ENCODE results near the gene FBXL19.

The FBXL19 gene

DNA sequence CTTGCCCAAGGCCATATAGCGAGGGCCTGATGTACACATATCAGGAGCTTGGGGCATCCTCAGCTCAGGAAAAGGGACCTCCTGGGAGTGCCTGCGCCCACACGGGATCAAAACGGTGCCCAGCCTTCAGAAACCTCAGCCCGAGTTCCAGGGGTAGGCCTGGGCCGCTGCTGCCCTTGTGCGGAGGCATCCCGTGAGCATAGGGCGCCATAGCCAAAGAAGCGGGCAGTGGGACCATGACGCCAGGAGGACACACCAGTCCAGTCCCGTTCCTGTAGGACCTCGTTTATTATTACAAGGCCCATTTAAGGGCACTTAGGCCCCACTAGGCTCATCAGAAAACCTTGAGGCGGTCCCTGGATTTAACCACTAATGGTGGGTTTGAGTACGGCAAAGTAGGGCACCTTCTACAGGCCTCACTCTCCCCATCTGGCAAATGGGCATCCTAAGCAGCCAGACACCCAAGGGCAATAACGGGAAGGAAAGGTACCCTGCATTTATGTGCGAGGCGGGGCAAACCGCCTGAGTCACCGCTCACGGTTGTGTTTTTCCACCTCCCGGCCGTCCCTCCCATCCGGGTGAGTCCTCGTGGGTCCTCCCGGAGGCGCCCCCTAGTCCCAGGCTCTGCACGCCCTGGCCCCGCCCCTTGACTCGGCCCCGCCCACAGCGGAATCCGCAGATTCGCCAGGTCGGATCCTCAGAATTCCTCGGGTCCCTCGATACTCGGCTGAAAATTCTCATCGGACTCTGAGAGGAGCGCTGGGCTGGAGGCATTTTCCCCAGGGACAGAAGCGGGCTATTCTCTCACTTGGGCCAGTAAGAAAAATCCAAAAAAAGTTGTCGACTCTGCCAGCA is 33.5 kb downstream of the FBXL19 start:
- Histone ChIP-seq H3K36me3 (ENCODE audit: control insufficient read depth, insufficient read depth, low read length) (no peaks in the 10 kb centered on the region), H3K27ac (peak overlapping the region; percentile 95), H3K79me2 (no peaks in the 10 kb centered on the region), H3K4me3 (ENCODE audit: low read depth, low read length) (peak overlapping the region; percentile 81), H3K9me3 (ENCODE audit: control insufficient read depth, low read length) (no peaks in the 10 kb centered on the region), H3K9ac (peak overlapping the region; percentile 49), H3K4me1 (no peaks in the 10 kb centered on the region), H3K27me3 (ENCODE audit: control insufficient read depth, insufficient read depth, low read length) (no peaks in the 10 kb centered on the region), H2AFZ (peak overlapping the region; percentile 90), H3K4me2 (ENCODE audit: low read length) (peak overlapping the region; percentile 98)
- TF ChIP-seq CTCF (IDR thresholded peaks at IDR 0.05) = peak; percentile 38

- no peak for TF ChIP-seq CTCF (IDR thresholded peaks at IDR 0.05)
- Histone ChIP-seq H3K9ac (peak within 1 kb of the TSS; percentile 49), H2AFZ (peak within 1 kb of the TSS; percentile 90), H3K4me3 (ENCODE audit: low read depth, low read length) (peak within 1 kb of the TSS; percentile 81), H3K36me3 (ENCODE audit: control insufficient read depth, insufficient read depth, low read length) (no peaks in the 10 kb centered on the region), H3K79me2 (no peaks in the 10 kb centered on the region), H3K27ac (peak within 1 kb of the TSS; percentile 95), H3K4me1 (no peaks in the 10 kb centered on the region), H3K27me3 (ENCODE audit: control insufficient read depth, insufficient read depth, low read length) (no peaks in the 10 kb centered on the region), H3K9me3 (ENCODE audit: control insufficient read depth, low read length) (no peaks in the 10 kb centered on the region), H3K4me2 (ENCODE audit: low read length) (peak within 1 kb of the TSS; percentile 98)
These were observed 34.2 kb downstream of the FBXL19 start, which contains the start of gene SETD1A for GRCh38 chr16:30957456-30958174. Gene SETD1A, plus strand, starts transcription at chr16:30957754. Its CDS starts 978 bp downstream, at chr16:30958732.

GRCh38 chr16:30958175-30959079 is 35.1 kb downstream of the FBXL19 start:
- H3K36me3 ChIP-seq (ENCODE audit: control insufficient read depth, insufficient read depth, low read length) = no peaks in the 10 kb centered on the region
- no peak overlapping the region for H2AFZ ChIP-seq
- no peaks in the 10 kb centered on the region for H3K9me3 ChIP-seq (ENCODE audit: control insufficient read depth, low read length)
- no peaks in the 10 kb centered on the region for H3K4me1 ChIP-seq
- no peaks in the 10 kb centered on the region for H3K79me2 ChIP-seq
- peak overlapping the region; percentile 67 for H3K4me2 ChIP-seq (ENCODE audit: low read length)
- peak overlapping the region; percentile 43 for H3K4me3 ChIP-seq (ENCODE audit: low read depth, low read length)
- no peak overlapping the region for H3K9ac ChIP-seq
- H3K27me3 ChIP-seq (ENCODE audit: control insufficient read depth, insufficient read depth, low read length) = no peaks in the 10 kb centered on the region
- no peak for TF ChIP-seq CTCF (IDR thresholded peaks at IDR 0.05)
- H3K27ac ChIP-seq = no peak overlapping the region

DNA sequence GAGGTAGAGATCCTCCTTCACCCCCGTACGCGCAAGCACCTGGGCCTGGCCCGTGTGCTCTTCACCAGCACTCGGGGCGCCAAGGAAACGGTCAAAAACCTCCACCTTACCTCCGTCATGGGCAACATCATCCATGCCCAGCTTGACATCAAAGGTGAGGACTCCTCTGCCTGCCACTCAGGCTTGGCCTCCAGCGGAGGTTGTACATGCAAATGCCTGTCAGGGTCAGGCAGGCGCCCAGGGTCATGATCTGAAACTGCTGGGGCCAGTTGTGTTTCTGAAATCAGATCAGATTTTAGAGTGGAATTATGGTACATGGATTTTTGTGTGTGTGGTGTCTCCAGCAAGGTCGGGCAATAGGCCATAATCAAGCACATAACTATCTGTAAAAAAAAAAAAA is 38.0 kb downstream of the FBXL19 start:
- Histone ChIP-seq H3K9me3 (ENCODE audit: control insufficient read depth, low read length) (no peaks in the 10 kb centered on the region), H2AFZ (no peak overlapping the region), H3K36me3 (ENCODE audit: control insufficient read depth, insufficient read depth, low read length) (no peaks in the 10 kb centered on the region), H3K79me2 (peaks cover 4% of the 10 kb centered on the region), H3K4me2 (ENCODE audit: low read length) (no peak overlapping the region), H3K27me3 (ENCODE audit: control insufficient read depth, insufficient read depth, low read length) (no peaks in the 10 kb centered on the region), H3K9ac (no peak overlapping the region), H3K4me1 (no peaks in the 10 kb centered on the region), H3K27ac (no peak overlapping the region), H3K4me3 (ENCODE audit: low read depth, low read length) (no peak overlapping the region)
- no peak for TF ChIP-seq CTCF (IDR thresholded peaks at IDR 0.05)
